ENCODE results near the gene UNC13D. TPM values are rescaled to one million over a fixed set of nuclear protein-coding genes. Genes with fewer than 3 reads are reported as not detected.
"Not testable (repeated sequence)": the region's sequence is repeated elsewhere in the genome, so short reads cannot be mapped to it uniquely, and the experiment has no call there.

Gene UNC13D
- polyA plus RNA-seq, 3 donors = 3.6 to 5.7 (median 5.0) TPM

- DNase-seq (ENCODE audit: low read depth in 3 of 3, low spot score in 2 of 3) = no peak
Measured at GRCh38 chr17:75807861-75808260, 36.3 kb downstream of the UNC13D start.

GRCh38 chr17:75806822-75807500 lies 37.2 kb downstream of the UNC13D start:
- no peak for DNase-seq (ENCODE audit: low read depth in 3 of 3, low spot score in 2 of 3)

GRCh38 chr17:75803883-75804282 lies 40.3 kb downstream of the UNC13D start:
- DNase-seq (ENCODE audit: low read depth in 3 of 3, low spot score in 2 of 3) = no peak

GRCh38 chr17:75799402-75799801 lies 44.8 kb downstream of the UNC13D start:
- no peak for DNase-seq (ENCODE audit: low read depth in 3 of 3, low spot score in 2 of 3)

GRCh38 chr17:75795820-75796607 lies 48.2 kb downstream of the UNC13D start:
- DNase-seq (ENCODE audit: low read depth in 3 of 3, low spot score in 2 of 3) = no peak

GRCh38 chr17:75793460-75793859 lies 50.7 kb downstream of the UNC13D start:
- no peak for DNase-seq (ENCODE audit: low read depth in 3 of 3, low spot score in 2 of 3)

- no peak for DNase-seq (ENCODE audit: low read depth in 3 of 3, low spot score in 2 of 3)
Measured at GRCh38 chr17:75791254-75791653, 53.0 kb downstream of the UNC13D start.

- DNase-seq (ENCODE audit: low read depth in 3 of 3, low spot score in 2 of 3) = peak in 2 of 3 donors; percentile 79 to 87
Measured at GRCh38 chr17:75785016-75785890, 59.0 kb downstream of the UNC13D start.

GRCh38 chr17:75784473-75785015 lies 59.7 kb downstream of the UNC13D start, which contains the start of gene UNK:
Gene UNK, plus strand, starts transcription at chr17:75784806. Its CDS starts 75 bp downstream, at chr17:75784881.
- DNase-seq (ENCODE audit: low read depth in 3 of 3, low spot score in 2 of 3) = peak; percentile 96 to 98 (median 97)

GRCh38 chr17:75783803-75784472 lies 60.3 kb downstream of the UNC13D start:
- no peak for DNase-seq (ENCODE audit: low read depth in 3 of 3, low spot score in 2 of 3)

- no peak for DNase-seq (ENCODE audit: low read depth in 3 of 3, low spot score in 2 of 3)
Measured at GRCh38 chr17:75783069-75783783, 61.0 kb downstream of the UNC13D start.

GRCh38 chr17:75779987-75780889 lies 64.0 kb downstream of the UNC13D start:
- no peak for DNase-seq (ENCODE audit: low read depth in 3 of 3, low spot score in 2 of 3)

GRCh38 chr17:75779250-75779986 lies 64.8 kb downstream of the UNC13D start:
- DNase-seq (ENCODE audit: low read depth in 3 of 3, low spot score in 2 of 3) = peak; percentile 98 to 99 (median 99)

GRCh38 chr17:75778861-75779249 lies 65.3 kb downstream of the UNC13D start:
- DNase-seq (ENCODE audit: low read depth in 3 of 3, low spot score in 2 of 3) = no peak

GRCh38 chr17:75778066-75778860 lies 65.9 kb downstream of the UNC13D start:
- DNase-seq (ENCODE audit: low read depth in 3 of 3, low spot score in 2 of 3) = not testable (repeated sequence)

- no peak for DNase-seq (ENCODE audit: low read depth in 3 of 3, low spot score in 2 of 3)
Measured at GRCh38 chr17:75777296-75777922, 66.8 kb downstream of the UNC13D start.

Measured in right renal cortex interstitium (tissue), 3 donors.